Large intestine (tissue), 1 donor: Measurements from ENCODE around the gene OR10A6. TPM values are rescaled to one million over a fixed set of nuclear protein-coding genes. Genes with fewer than 3 reads are reported as not detected.

Source experiments
- polyA plus RNA-seq: library from polyadenylated mRNA; unstranded; fragments of 120-200 nt; gene quantifications from one replicate; pipeline ENCODE4 v1.2.1, GENCODE V29; 2013

OR10A6 gene
- polyA plus RNA-seq, 1 donor, result 0.06 TPM

Other genes with a start within 250 kb of the OR10A6 start
- gene OVCH2, start 224.8 kb downstream of the OR10A6 start, polyA plus RNA-seq, result 0.06 TPM
- not detected for gene OR5P2, start 134.3 kb downstream of the OR10A6 start, polyA plus RNA-seq
- not detected for gene OR5P3, start 100.4 kb downstream of the OR10A6 start, polyA plus RNA-seq
- gene OR10A3, start 10.4 kb upstream of the OR10A6 start, polyA plus RNA-seq, result 0.04 TPM
- gene NLRP10, start 34.2 kb upstream of the OR10A6 start, polyA plus RNA-seq, result not detected
- gene EIF3F, start 56.1 kb upstream of the OR10A6 start, polyA plus RNA-seq, result 357 TPM
- gene TUB, start 149.9 kb upstream of the OR10A6 start, polyA plus RNA-seq, result 15.2 TPM
- gene RIC3, start 237.8 kb upstream of the OR10A6 start, polyA plus RNA-seq, result 9.0 TPM